HCT116 (cell line): ENCODE measurements around the gene HPX. TPM values are rescaled to one million over a fixed set of nuclear protein-coding genes. Genes with fewer than 3 reads are reported as not detected.

Experiments
- ATAC-seq: fragments of 200-7000 bp; cut with Tn5 transposase; 2 replicates; pipeline ENCODE4 v1.9.1; 2020; ENCODE audit warnings: mild to moderate bottlenecking, moderate library complexity
- BruUV-seq: library from RNA; stranded (reverse); fragments of 400-500 nt; replicated peaks from 2 replicates; lab custom pipeline; 2021; lab: Mats Ljungman, UMichigan
- CTCF ChIA-PET: fragments of 300-600 bp; sonication (Branson Sonifier 250); formaldehyde crosslinking; loops from one replicate; lab custom pipeline; 2021; ENCODE audit warnings: antibody characterized with exemption; lab: Charles Lee
- POLR2A ChIA-PET: fragments of 300-600, 350-600 bp; sonication (Branson Sonifier 250); formaldehyde crosslinking; loops from one replicate; lab custom pipeline; 2021; ENCODE audit warnings: antibody characterized with exemption; lab: Charles Lee
- RAD21 ChIA-PET, 2 experiments: fragments of 300-600 bp; sonication (Branson Sonifier 250); formaldehyde crosslinking; loops; one replicate each; lab custom pipeline; 2023; ENCODE audit warnings: low total read pairs in 2 of 2; ENCODE audit not compliant: uncharacterized antibody in 2 of 2, unreplicated experiment in 2 of 2, low non-redundant PET in 1 of 2; lab: Charles Lee
- DNase-seq: peaks from one replicate; pipeline ENCODE4 v3.0.0-alpha.2; 2010; ENCODE audit warnings: low read depth, low spot score
- H2AFZ ChIP-seq: fragments of 200-600 bp; shearing (Covaris generic), sonication (generic); 2 replicates; pipeline ENCODE4 v1.6.1; 2017; ENCODE audit warnings: low read depth, mixed run types, mixed read lengths, antibody characterized with exemption, low read length; ENCODE audit not compliant: poor library complexity, severe bottlenecking
- H3K27ac ChIP-seq: 2 replicates; pipeline ENCODE4 v1.5.1; 2012; ENCODE audit warnings: low read depth, low read length
- H3K27me3 ChIP-seq: fragments of 200-600 bp; sonication (generic); 2 replicates; pipeline ENCODE4 v1.6.1; 2016; ENCODE audit warnings: mixed run types, low read length, mixed read lengths; ENCODE audit not compliant: insufficient read depth
- H3K36me3 ChIP-seq, 2 experiments: fragments of 200-500 bp in 1 of 2; fragments of 200-600 bp in 1 of 2; sonication (Bioruptor generic) in 1 of 2; sonication (generic) in 1 of 2; 2 replicates each; pipeline versions ENCODE4 v1.5.1 to v1.6.1; 2014 to 2016; ENCODE audit warnings: low read length in 2 of 2, inconsistent platforms in 1 of 2, mixed read lengths in 1 of 2, mixed run types in 1 of 2; ENCODE audit not compliant: insufficient read depth in 2 of 2, control insufficient read depth in 1 of 2
- H3K4me1 ChIP-seq, 2 experiments: fragments of 200-600 bp in 1 of 2; sonication (generic) in 1 of 2; 2 replicates each; pipeline versions ENCODE4 v1.5.1 to v1.6.1; 2012 to 2017; ENCODE audit warnings: low read length in 2 of 2, inconsistent platforms in 1 of 2, mild to moderate bottlenecking in 1 of 2, mixed read lengths in 1 of 2, mixed run types in 1 of 2, moderate library complexity in 1 of 2; ENCODE audit not compliant: insufficient read depth in 2 of 2, control insufficient read depth in 1 of 2
- H3K4me2 ChIP-seq: fragments of 200-600 bp; sonication (generic); 2 replicates; pipeline ENCODE4 v1.6.1; 2017; ENCODE audit warnings: mixed run types, low read length, mixed read lengths
- H3K4me3 ChIP-seq, 2 experiments: fragments of 200-600 bp in 1 of 2; sonication (generic) in 1 of 2; replicated peaks in 1 of 2; 2 replicates each; pipeline ENCODE4 v1.5.1; 2011 to 2016; ENCODE audit warnings: low read length in 2 of 2, control low read depth in 1 of 2, low read depth in 1 of 2, mild to moderate bottlenecking in 1 of 2, mixed read lengths in 1 of 2, mixed run types in 1 of 2
- H3K79me2 ChIP-seq: fragments of 200-600 bp; sonication (generic); 2 replicates; pipeline ENCODE4 v1.6.1; 2017; ENCODE audit warnings: mild to moderate bottlenecking, mixed run types, low read length, moderate library complexity, mixed read lengths; ENCODE audit not compliant: insufficient read depth
- H3K9ac ChIP-seq: fragments of 200-600 bp; sonication (generic); 2 replicates; pipeline ENCODE4 v1.6.1; 2016; ENCODE audit warnings: low read length, mixed read lengths
- H3K9me2 ChIP-seq: fragments of 200-600 bp; sonication (generic), shearing (Covaris generic); 2 replicates; pipeline ENCODE4 v1.6.1; 2017; ENCODE audit warnings: mixed run types, mild to moderate bottlenecking, moderate library complexity; ENCODE audit not compliant: insufficient read depth
- H3K9me3 ChIP-seq, 2 experiments: fragments of 200-500 bp in 1 of 2; fragments of 200-600 bp in 1 of 2; sonication (Bioruptor generic) in 1 of 2; sonication (generic) in 1 of 2; 2 replicates each; pipeline ENCODE4 v1.6.1; 2014 to 2017; ENCODE audit warnings: low read length in 2 of 2, mixed read lengths in 2 of 2, inconsistent platforms in 1 of 2, low read depth in 1 of 2, mild to moderate bottlenecking in 1 of 2, mixed run types in 1 of 2, moderate library complexity in 1 of 2; ENCODE audit not compliant: control insufficient read depth in 1 of 2, insufficient read depth in 1 of 2
- H4K20me1 ChIP-seq: fragments of 200-600 bp; sonication (generic), shearing (Covaris generic); 2 replicates; pipeline ENCODE4 v1.6.1; 2017; ENCODE audit warnings: mixed run types, mild to moderate bottlenecking, moderate library complexity; ENCODE audit not compliant: insufficient read depth
- ATF3 ChIP-seq: IDR thresholded peaks from 2 replicates; pipeline ENCODE4 v1.6.1; 2012
- EZH2phosphoT487 ChIP-seq: fragments of 200-600 bp; IDR thresholded peaks from 2 replicates; pipeline ENCODE4 v1.6.1; 2018; ENCODE audit warnings: antibody characterized with exemption, borderline replicate concordance
- FOSL1 ChIP-seq: IDR thresholded peaks from 2 replicates; pipeline ENCODE4 v1.6.1; 2012; ENCODE audit warnings: low read depth
- JUND ChIP-seq: IDR thresholded peaks from 2 replicates; pipeline ENCODE4 v1.6.1; 2012
- POLR2A ChIP-seq: IDR thresholded peaks from 2 replicates; pipeline ENCODE4 v1.7.0; 2011; ENCODE audit warnings: borderline replicate concordance; ENCODE audit not compliant: insufficient read depth, insufficient read length; ENCODE audit errors: extremely low read depth
- POLR2AphosphoS5 ChIP-seq: IDR thresholded peaks from 2 replicates; pipeline ENCODE4 v1.6.1; 2011; ENCODE audit warnings: mild to moderate bottlenecking, low read depth, low read length, moderate library complexity
- REST ChIP-seq: IDR thresholded peaks from 2 replicates; pipeline ENCODE4 v1.6.1; 2012; ENCODE audit warnings: low read depth
- SRF ChIP-seq: IDR thresholded peaks from 2 replicates; pipeline ENCODE4 v1.6.1; 2012; ENCODE audit warnings: low read depth
- TCF7L2 ChIP-seq: IDR thresholded peaks from 2 replicates; pipeline ENCODE4 v1.7.0; 2011; ENCODE audit warnings: borderline replicate concordance, inconsistent platforms; ENCODE audit not compliant: insufficient read depth, insufficient read length; ENCODE audit errors: extremely low read depth
- ZFX ChIP-seq: fragments of 450-650 bp; IDR thresholded peaks from 2 replicates; pipeline ENCODE4 v1.6.1; 2017
- ZNF274 ChIP-seq: fragments of 200-500 bp; sonication (Bioruptor generic); IDR thresholded peaks from 2 replicates; pipeline ENCODE4 v1.6.1; 2014; ENCODE audit warnings: mild to moderate bottlenecking, low read depth, low read length, inconsistent platforms
- intact Hi-C: fragments of 100-400 bp; cut with micrococcal nuclease; formaldehyde crosslinking; loops from 2 replicates; pipeline ENCODE4 v1.10.0; 2022
- total RNA-seq: library from RNA; stranded (reverse); gene quantifications from one replicate; pipeline ENCODE4 v1.2.1, GENCODE V29; 2021; ENCODE audit not compliant: unreplicated experiment

HPX gene
- total RNA-seq, 1 experiment from 2014 or later: 4.6 TPM

GRCh38 chr11:6485661-6486060 lies 44.9 kb upstream of the HPX start:
- ChIA-PET POLR2A (no interaction called here), CTCF (no interaction called here), RAD21 (no interaction called here)
- Histone ChIP-seq H3K27me3 (no peaks in the 10 kb centered on the region), H3K4me2 (no peak overlapping the region), H3K9me2 (no peaks in the 10 kb centered on the region), H3K4me3 (no peak overlapping the region), H3K4me1 (peaks cover 6 to 10% of the 10 kb centered on the region in 2 experiments; a peak in 3 of 4 replicates), H3K36me3 (peaks cover 20 to 42% of the 10 kb centered on the region in 2 experiments), H2AFZ (no peak overlapping the region), H4K20me1 (no peaks in the 10 kb centered on the region; the same call in 1 of the 2 replicates), H3K9me3 (no peaks in the 10 kb centered on the region), H3K79me2 (peaks cover 29% of the 10 kb centered on the region), H3K27ac (no peak overlapping the region), H3K9ac (no peak overlapping the region)
- intact Hi-C loops: no loop called here
- ATAC-seq: no peak
- TF ChIP-seq POLR2AphosphoS5 (no peak), JUND (no peak), EZH2phosphoT487 (no peak), TCF7L2 (no peak), ATF3 (no peak), ZFX (no peak), ZNF274 (no peak), POLR2A (no peak), FOSL1 (no peak), SRF (no peak), REST (no peak)
- DNase-seq: no peak
- no TSS peak for BruUV-seq
